Thymus (tissue), 11 donors: Measurements from ENCODE around the gene CA6. TPM values are rescaled to one million over a fixed set of nuclear protein-coding genes. Genes with fewer than 3 reads are reported as not detected.
"Not testable (repeated sequence)": the region's sequence is repeated elsewhere in the genome, so short reads cannot be mapped to it uniquely, and the experiment has no call there.

Experiments used
- DNase-seq, 9 donors: peaks; one replicate each; pipeline ENCODE4 v3.0.0-alpha.2; 2013; ENCODE audit warnings: low spot score in 9 of 9, low read depth in 6 of 9, missing footprints in 1 of 9
- H3K27ac ChIP-seq, 2 donors: one replicate each; pipeline ENCODE4 v1.5.1; 2013; ENCODE audit warnings: control low read depth in 1 of 2, low read depth in 1 of 2, low read length in 1 of 2, mild to moderate bottlenecking in 1 of 2, moderate library complexity in 1 of 2
- H3K27me3 ChIP-seq, 2 donors: one replicate each; pipeline ENCODE4 v1.5.1; 2013; ENCODE audit warnings: low read length in 1 of 2; ENCODE audit not compliant: control insufficient read depth in 2 of 2, insufficient read depth in 1 of 2
- H3K36me3 ChIP-seq, 2 donors: one replicate each; pipeline ENCODE4 v1.5.1; 2013; ENCODE audit warnings: low read length in 1 of 2, mild to moderate bottlenecking in 1 of 2, moderate library complexity in 1 of 2; ENCODE audit not compliant: control insufficient read depth in 2 of 2, insufficient read depth in 2 of 2
- H3K4me1 ChIP-seq, 2 donors: one replicate each; pipeline ENCODE4 v1.5.1; 2013; ENCODE audit warnings: low read length in 2 of 2; ENCODE audit not compliant: control insufficient read depth in 2 of 2, insufficient read depth in 2 of 2
- H3K4me3 ChIP-seq, 2 donors: one replicate each; pipeline ENCODE4 v1.5.1; 2013; ENCODE audit warnings: low read length in 2 of 2, control low read depth in 1 of 2, mild to moderate bottlenecking in 1 of 2
- H3K9me3 ChIP-seq, 2 donors: one replicate each; pipeline ENCODE4 v1.5.1; 2013; ENCODE audit warnings: low read length in 1 of 2, mild to moderate bottlenecking in 1 of 2; ENCODE audit not compliant: control insufficient read depth in 2 of 2, insufficient read depth in 1 of 2
- WGBS: extraction: QIAGEN DNeasy Blood & Tissue Kit; methylation state at CpG from one replicate; pipeline ENCODE4 v1.1.7; 2013; 5-methylcytosine and 5-hydroxymethylcytosine counted together
- polyA plus RNA-seq: library from polyadenylated mRNA; stranded (reverse); fragments of 200-250 nt; gene quantifications from one replicate; pipeline ENCODE4 v1.2.3, GENCODE V29; 2013
- total RNA-seq: library from RNA; stranded (reverse); fragments of 120-200 nt; gene quantifications from one replicate; pipeline ENCODE4 v1.2.4, GENCODE V29; 2013
- donor health status: healthy.

The CA6 gene
- total and polyA plus RNA-seq, 2 donors = 0.37 to 1.5 TPM

- WGBS = 94% methylated on average over 13 of the region's 13 CpGs
- DNase-seq = no peak
- Histone ChIP-seq H3K27me3 (no peaks in the 10 kb centered on the region), H3K4me1 (peaks cover 3 to 19% of the 10 kb centered on the region in 2 donors), H3K4me3 (no peak overlapping the region), H3K27ac (no peak overlapping the region), H3K9me3 (no peaks in the 10 kb centered on the region), H3K36me3 (no peaks in the 10 kb centered on the region)
Observed at GRCh38 chr1:9018333-9018732, 72.7 kb downstream of the CA6 start.

GRCh38 chr1:9019896-9020295 is 74.2 kb downstream of the CA6 start:
- H3K36me3 ChIP-seq = no peaks in the 10 kb centered on the region
- H3K9me3 ChIP-seq = no peaks in the 10 kb centered on the region
- WGBS = 7% methylated on average over 4 of the region's 4 CpGs
- peaks cover 3 to 19% of the 10 kb centered on the region in 2 donors for H3K4me1 ChIP-seq
- H3K27ac ChIP-seq = no peak overlapping the region
- no peak overlapping the region for H3K4me3 ChIP-seq
- H3K27me3 ChIP-seq = no peaks in the 10 kb centered on the region
- DNase-seq = no peak

- 11% methylated on average over 6 of the region's 6 CpGs for WGBS
- no peak overlapping the region for H3K4me3 ChIP-seq
- H3K27me3 ChIP-seq = no peaks in the 10 kb centered on the region
- H3K36me3 ChIP-seq = no peaks in the 10 kb centered on the region
- no peaks in the 10 kb centered on the region for H3K9me3 ChIP-seq
- DNase-seq = peak in 1 of 9 donors; percentile 20
- H3K27ac ChIP-seq = no peak overlapping the region
- peaks cover 3 to 19% of the 10 kb centered on the region in 2 donors for H3K4me1 ChIP-seq
Observed at GRCh38 chr1:9020305-9020704, 74.6 kb downstream of the CA6 start.

- H3K27me3 ChIP-seq, H3K27ac ChIP-seq, H3K36me3 ChIP-seq, H3K9me3 ChIP-seq, H3K4me3 ChIP-seq, DNase-seq: not testable (repeated sequence)
- H3K4me1 ChIP-seq = peaks cover 0 to 13% of the 10 kb centered on the region in 2 donors
- WGBS = 82% methylated on average over 14 of the region's 15 CpGs
Observed at GRCh38 chr1:9022026-9022738, 76.5 kb downstream of the CA6 start.

GRCh38 chr1:9022773-9023172 is 77.1 kb downstream of the CA6 start:
- DNase-seq = no peak

More at GRCh38 chr1:9022773-9023172, 77.1 kb downstream of the CA6 start:
- Histone ChIP-seq H3K36me3 (no peaks in the 10 kb centered on the region), H3K27ac (no peak overlapping the region), H3K9me3 (no peaks in the 10 kb centered on the region), H3K4me3 (no peak overlapping the region), H3K27me3 (no peaks in the 10 kb centered on the region), H3K4me1 (peaks cover 0 to 13% of the 10 kb centered on the region in 2 donors)
- 98% methylated on average over 10 of the region's 10 CpGs for WGBS

Other genes starting within 250 kb of the CA6 start
- 37.7 TPM for gene RERE, start 128.2 kb upstream of the CA6 start, total RNA-seq
- 22.9 TPM for gene RERE, start 128.2 kb upstream of the CA6 start, polyA plus RNA-seq
- gene ENO1, start 67.2 kb upstream of the CA6 start, total RNA-seq = 1,073 TPM
- 261 TPM for gene ENO1, start 67.2 kb upstream of the CA6 start, polyA plus RNA-seq
- 0.05 TPM for gene SLC2A7, start 80.6 kb downstream of the CA6 start, total RNA-seq
- gene SLC2A7, start 80.6 kb downstream of the CA6 start, polyA plus RNA-seq = 0.05 TPM
- gene SLC2A5, start 123.8 kb downstream of the CA6 start, total RNA-seq = 1.5 TPM
- 6.8 TPM for gene SLC2A5, start 123.8 kb downstream of the CA6 start, polyA plus RNA-seq
- 4.3 TPM for gene GPR157, start 183.2 kb downstream of the CA6 start, total RNA-seq
- gene GPR157, start 183.2 kb downstream of the CA6 start, polyA plus RNA-seq = 5.8 TPM